Neural progenitor cell (in vitro differentiated cells): Measurements from ENCODE around the gene OR2T35. TPM values are rescaled to one million over a fixed set of nuclear protein-coding genes. Genes with fewer than 3 reads are reported as not detected.
A peak's percentile ranks its signal among the peaks of the same experiment; 100 is the strongest.

Source experiments
- DNase-seq: peaks from one replicate; pipeline ENCODE4 v3.0.0-alpha.2; 2016; ENCODE audit warnings: low spot score
- H2AFZ ChIP-seq: fragments of 200-600 bp; sonication (generic); replicated peaks from 2 replicates; pipeline ENCODE4 v1.6.1; 2016; ENCODE audit warnings: antibody characterized with exemption
- H3F3A ChIP-seq: fragments of 200-600 bp; sonication (generic); 2 replicates; pipeline ENCODE4 v1.6.1; 2016; ENCODE audit warnings: antibody characterized with exemption, low read depth
- H3K27ac ChIP-seq: fragments of 200-600 bp; sonication (generic); 2 replicates; pipeline ENCODE4 v1.5.1; 2016; ENCODE audit warnings: mild to moderate bottlenecking
- H3K27me3 ChIP-seq: fragments of 200-600 bp; sonication (generic); 2 replicates; pipeline ENCODE4 v1.6.1; 2016; ENCODE audit warnings: mild to moderate bottlenecking, moderate library complexity
- H3K36me3 ChIP-seq: fragments of 200-600 bp; sonication (generic); 2 replicates; pipeline ENCODE4 v1.5.1; 2016
- H3K4me1 ChIP-seq: fragments of 200-600 bp; sonication (generic); 2 replicates; pipeline ENCODE4 v1.6.1; 2016; ENCODE audit warnings: mixed run types
- H3K4me2 ChIP-seq: fragments of 200-600 bp; sonication (generic); 2 replicates; pipeline ENCODE4 v1.6.1; 2016
- H3K4me3 ChIP-seq: fragments of 200-600 bp; sonication (generic); 2 replicates; pipeline ENCODE4 v1.5.1; 2016
- H3K79me2 ChIP-seq: fragments of 200-600 bp; sonication (generic); 2 replicates; pipeline ENCODE4 v1.6.1; 2016; ENCODE audit warnings: low read depth
- H3K9ac ChIP-seq: fragments of 200-600 bp; sonication (generic); 2 replicates; pipeline ENCODE4 v1.6.1; 2016
- H3K9me3 ChIP-seq: fragments of 200-600 bp; sonication (generic); 2 replicates; pipeline ENCODE4 v1.5.1; 2016; ENCODE audit warnings: low read depth
- H4K20me1 ChIP-seq: fragments of 200-600 bp; sonication (generic); 2 replicates; pipeline ENCODE4 v1.6.1; 2016; ENCODE audit warnings: low read depth
- H3K27ac Mint-ChIP-seq: 3 replicates; pipeline ENCODE4 v1.8.0; 2021; ENCODE audit warnings: mixed read lengths
- H3K27me3 Mint-ChIP-seq: 2 replicates; pipeline ENCODE4 v1.8.0; 2022; ENCODE audit warnings: low read depth, mild to moderate bottlenecking, inconsistent platforms, moderate library complexity, mixed read lengths; ENCODE audit not compliant: insufficient read depth
- H3K36me3 Mint-ChIP-seq: 3 replicates; pipeline ENCODE4 v1.8.0; 2021; ENCODE audit warnings: mixed read lengths
- H3K4me1 Mint-ChIP-seq: 3 replicates; pipeline ENCODE4 v1.8.0; 2021; ENCODE audit warnings: mixed read lengths
- H3K4me3 Mint-ChIP-seq: 3 replicates; pipeline ENCODE4 v1.8.0; 2021; ENCODE audit warnings: mild to moderate bottlenecking, moderate library complexity, mixed read lengths
- H3K9me3 Mint-ChIP-seq: 3 replicates; pipeline ENCODE4 v1.8.0; 2020; ENCODE audit warnings: mixed read lengths
- CTCF ChIP-seq: fragments of 200-600 bp; sonication (generic); IDR thresholded peaks from 2 replicates; pipeline ENCODE4 v1.5.1; 2017; ENCODE audit warnings: antibody characterized with exemption, mild to moderate bottlenecking
- EZH2 ChIP-seq: fragments of 200-600 bp; sonication (generic); IDR thresholded peaks from 2 replicates; pipeline ENCODE4 v1.6.1; 2017; ENCODE audit warnings: antibody characterized with exemption, mild to moderate bottlenecking, moderate library complexity
- EZH2phosphoT487 ChIP-seq: fragments of 200-600 bp; sonication (generic); IDR thresholded peaks from 2 replicates; pipeline ENCODE4 v1.6.1; 2017; ENCODE audit warnings: antibody characterized with exemption
- total RNA-seq: library from RNA; depleted of rRNA; stranded (reverse); fragments of >200 nt; gene quantifications from 2 replicates; pipeline ENCODE4 v1.2.3, GENCODE V29; 2015; ENCODE audit warnings: low replicate concordance

Gene OR2T35
- total RNA-seq, 1 donor from 2014 or later = not detected

GRCh38 chr1:248621770-248622169 lies 23.3 kb downstream of the OR2T35 start:
- no peaks in the 10 kb centered on the region for H4K20me1 ChIP-seq
- no peak overlapping the region for H3K4me3 Mint-ChIP-seq
- no peaks in the 10 kb centered on the region for H3F3A ChIP-seq
- H3K4me2 ChIP-seq = no peak overlapping the region
- no peak for DNase-seq
- H3K9me3 ChIP-seq = peaks cover 13% of the 10 kb centered on the region
- H3K27me3 Mint-ChIP-seq = no peaks in the 10 kb centered on the region
- H2AFZ ChIP-seq = no peak overlapping the region
- H3K36me3 Mint-ChIP-seq = no peaks in the 10 kb centered on the region
- H3K79me2 ChIP-seq = no peaks in the 10 kb centered on the region
- H3K27ac ChIP-seq = no peak overlapping the region
- no peaks in the 10 kb centered on the region for H3K4me1 ChIP-seq
- TF ChIP-seq CTCF (no peak), EZH2 (no peak), EZH2phosphoT487 (no peak)
- no peak overlapping the region for H3K4me3 ChIP-seq
- H3K27me3 ChIP-seq = no peaks in the 10 kb centered on the region
- no peaks in the 10 kb centered on the region for H3K9me3 Mint-ChIP-seq
- no peaks in the 10 kb centered on the region for H3K36me3 ChIP-seq
- no peak overlapping the region for H3K27ac Mint-ChIP-seq
- H3K9ac ChIP-seq = no peak overlapping the region
- H3K4me1 Mint-ChIP-seq = no peaks in the 10 kb centered on the region

GRCh38 chr1:248618878-248619277 lies 26.2 kb downstream of the OR2T35 start:
- no peaks in the 10 kb centered on the region for H3K27me3 Mint-ChIP-seq
- Histone ChIP-seq H3K4me1 (no peaks in the 10 kb centered on the region), H3K9me3 (peaks cover 4% of the 10 kb centered on the region), H3K79me2 (no peaks in the 10 kb centered on the region), H3K9ac (no peak overlapping the region), H3K4me3 (no peak overlapping the region), H2AFZ (no peak overlapping the region), H4K20me1 (no peaks in the 10 kb centered on the region), H3F3A (no peaks in the 10 kb centered on the region), H3K4me2 (no peak overlapping the region), H3K27ac (no peak overlapping the region), H3K36me3 (no peaks in the 10 kb centered on the region), H3K27me3 (no peaks in the 10 kb centered on the region)
- peaks cover 17% of the 10 kb centered on the region for H3K9me3 Mint-ChIP-seq
- DNase-seq = no peak
- no peak overlapping the region for H3K27ac Mint-ChIP-seq
- no peak overlapping the region for H3K4me3 Mint-ChIP-seq
- no peaks in the 10 kb centered on the region for H3K4me1 Mint-ChIP-seq
- TF ChIP-seq EZH2 (no peak), CTCF (peak; percentile 24)
- H3K36me3 Mint-ChIP-seq = no peaks in the 10 kb centered on the region

GRCh38 chr1:248618119-248618518 lies 27.0 kb downstream of the OR2T35 start:
- peaks cover 4% of the 10 kb centered on the region for H3K9me3 ChIP-seq
- no peaks in the 10 kb centered on the region for H3K36me3 Mint-ChIP-seq

More at GRCh38 chr1:248618119-248618518, 27.0 kb downstream of the OR2T35 start:
- Mint-ChIP-seq H3K4me1 (no peaks in the 10 kb centered on the region), H3K9me3 (peaks cover 17% of the 10 kb centered on the region), H3K27ac (no peak overlapping the region), H3K4me3 (no peak overlapping the region), H3K27me3 (no peaks in the 10 kb centered on the region)
- no peaks in the 10 kb centered on the region for H3F3A ChIP-seq
- no peaks in the 10 kb centered on the region for H3K79me2 ChIP-seq
- no peak for DNase-seq
- H3K4me1 ChIP-seq = no peaks in the 10 kb centered on the region
- H3K4me3 ChIP-seq = no peak overlapping the region
- no peak overlapping the region for H2AFZ ChIP-seq
- TF ChIP-seq EZH2 = no peak
- TF ChIP-seq CTCF = no peak
- no peak for TF ChIP-seq EZH2phosphoT487
- no peaks in the 10 kb centered on the region for H3K27me3 ChIP-seq
- H3K9ac ChIP-seq = no peak overlapping the region
- H3K36me3 ChIP-seq = no peaks in the 10 kb centered on the region
- H3K27ac ChIP-seq = no peak overlapping the region
- no peak overlapping the region for H3K4me2 ChIP-seq
- H4K20me1 ChIP-seq = no peaks in the 10 kb centered on the region
